Cerebellar cortex (tissue), 1 donor: ENCODE data around the gene DMKN.

Experiments
- DNase-seq: peaks from one replicate; pipeline ENCODE4 v3.0.0-alpha.2; 2015; ENCODE audit warnings: low spot score

DMKN gene

DNA sequence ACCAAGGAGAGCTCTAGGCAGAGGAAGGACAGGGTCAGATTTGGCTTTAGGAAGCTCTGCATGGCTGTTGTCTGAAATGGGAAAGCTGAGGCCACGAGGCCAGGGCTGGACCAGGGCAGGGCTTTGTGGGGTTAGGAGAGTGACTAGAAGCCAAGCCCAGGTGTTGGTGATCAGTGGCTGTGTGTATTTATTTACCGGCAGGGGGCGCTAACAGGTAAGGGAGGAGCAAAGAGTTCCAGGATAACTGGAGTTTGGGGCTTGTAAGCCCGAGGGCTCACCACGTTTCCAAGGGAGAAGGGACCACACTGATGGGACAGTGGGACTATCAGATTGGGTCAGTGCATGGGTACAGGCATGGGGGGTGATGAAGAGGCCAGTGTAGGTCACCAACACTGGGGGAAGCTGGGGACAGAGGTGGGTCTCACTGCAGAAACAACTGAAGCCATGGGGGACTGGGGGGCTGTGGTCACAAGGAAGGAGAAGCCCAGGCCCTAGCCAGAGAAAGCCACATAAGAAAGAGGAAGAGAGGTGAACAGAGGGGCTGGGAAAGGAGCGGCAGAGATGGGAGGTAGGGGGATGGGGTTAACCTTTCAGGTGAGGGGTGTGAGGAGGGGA lies 35.8 kb upstream of the DMKN start:
- DNase-seq, result peak; percentile 88

DNA sequence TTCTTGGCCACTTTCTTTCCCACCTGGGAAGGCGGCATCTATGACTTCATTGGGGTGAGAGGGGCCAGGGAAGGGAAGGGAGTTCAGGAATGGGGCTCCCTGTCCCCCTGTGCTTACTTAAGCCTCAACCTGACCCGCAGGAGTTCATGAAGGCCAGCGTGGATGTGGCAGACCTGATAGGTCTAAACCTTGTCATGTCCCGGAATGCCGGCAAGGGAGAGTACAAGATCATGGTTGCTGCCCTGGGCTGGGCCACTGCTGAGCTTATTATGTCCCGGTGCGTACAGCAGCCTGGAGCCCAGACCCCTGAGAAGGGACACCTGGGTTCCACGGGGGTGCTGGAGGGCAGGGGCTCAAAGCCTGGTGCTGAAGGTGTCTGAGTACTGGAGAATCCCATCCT lies 33.1 kb upstream of the DMKN start:
- no peak for DNase-seq

DNA sequence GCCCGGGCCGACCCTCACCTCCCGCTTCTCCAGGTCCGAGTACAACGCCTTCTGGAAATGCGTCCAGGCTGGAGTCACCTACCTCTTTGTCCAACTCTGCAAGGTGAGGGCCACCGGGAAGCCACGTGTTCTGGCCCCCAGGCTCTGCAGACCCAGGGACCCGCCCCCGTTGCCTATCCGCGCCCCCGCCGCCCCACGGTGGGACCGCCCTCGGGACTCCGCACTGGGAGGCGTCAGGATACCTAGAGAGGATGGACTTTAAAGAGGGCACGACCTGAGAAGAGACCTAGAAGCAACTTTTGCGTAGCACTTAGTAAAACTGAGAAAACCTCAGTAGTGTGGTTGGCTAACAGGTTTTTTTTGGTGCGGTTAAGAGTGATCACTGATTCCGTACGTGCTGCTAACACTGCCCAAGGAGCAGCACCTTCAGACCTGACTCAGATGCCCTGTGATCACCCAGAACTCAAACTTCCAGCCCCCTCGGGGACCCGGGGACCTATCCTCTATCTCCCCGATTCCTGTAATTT lies 32.5 kb upstream of the DMKN start:
- DNase-seq, result no peak

DNA sequence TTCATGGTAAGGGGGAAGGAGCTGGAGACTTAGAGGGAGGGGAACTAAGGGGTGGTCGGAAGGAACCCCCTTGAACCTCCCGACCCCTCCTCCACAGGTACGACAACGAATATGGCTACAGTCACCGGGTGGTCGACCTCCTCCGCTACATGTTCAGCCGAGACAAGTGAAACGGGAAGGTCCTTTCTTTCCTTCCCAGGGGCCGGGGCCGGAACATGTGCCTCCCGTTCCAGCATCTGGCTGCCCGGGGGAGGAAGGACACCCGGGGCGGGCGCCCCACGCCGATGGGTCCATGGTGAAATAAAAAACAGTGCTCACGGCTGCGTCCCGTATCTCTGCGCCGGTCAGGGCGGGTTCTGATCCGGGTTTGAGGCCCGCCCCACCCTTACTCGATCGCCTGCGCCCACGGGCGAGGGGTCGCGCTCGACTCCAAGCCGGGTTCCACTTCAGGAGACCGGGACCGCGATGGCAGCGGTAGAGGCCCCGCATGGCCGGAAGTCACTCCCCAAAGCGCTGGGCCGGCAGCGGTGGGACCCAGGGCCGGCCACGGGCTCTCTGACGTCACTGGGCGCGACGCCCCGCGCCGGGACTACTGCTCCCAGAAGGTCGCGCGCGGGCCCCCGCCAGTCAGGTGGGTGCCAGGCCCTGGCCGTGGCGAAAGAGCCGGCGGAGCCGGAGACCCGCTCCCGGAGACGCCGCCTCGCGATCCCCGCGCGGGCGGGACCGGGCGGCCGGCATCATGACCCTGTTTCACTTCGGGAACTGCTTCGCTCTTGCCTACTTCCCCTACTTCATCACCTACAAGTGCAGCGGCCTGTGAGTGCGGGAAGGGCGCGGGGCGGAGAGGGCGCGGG lies 31.8 kb upstream of the DMKN start, which contains the start of gene TMEM147:
Gene TMEM147, plus strand, starts transcription at position 626 of the 854 bp plus-strand sequence. Its CDS starts 114 bp downstream, at position 740.
- peak; percentile 84 for DNase-seq

DNA sequence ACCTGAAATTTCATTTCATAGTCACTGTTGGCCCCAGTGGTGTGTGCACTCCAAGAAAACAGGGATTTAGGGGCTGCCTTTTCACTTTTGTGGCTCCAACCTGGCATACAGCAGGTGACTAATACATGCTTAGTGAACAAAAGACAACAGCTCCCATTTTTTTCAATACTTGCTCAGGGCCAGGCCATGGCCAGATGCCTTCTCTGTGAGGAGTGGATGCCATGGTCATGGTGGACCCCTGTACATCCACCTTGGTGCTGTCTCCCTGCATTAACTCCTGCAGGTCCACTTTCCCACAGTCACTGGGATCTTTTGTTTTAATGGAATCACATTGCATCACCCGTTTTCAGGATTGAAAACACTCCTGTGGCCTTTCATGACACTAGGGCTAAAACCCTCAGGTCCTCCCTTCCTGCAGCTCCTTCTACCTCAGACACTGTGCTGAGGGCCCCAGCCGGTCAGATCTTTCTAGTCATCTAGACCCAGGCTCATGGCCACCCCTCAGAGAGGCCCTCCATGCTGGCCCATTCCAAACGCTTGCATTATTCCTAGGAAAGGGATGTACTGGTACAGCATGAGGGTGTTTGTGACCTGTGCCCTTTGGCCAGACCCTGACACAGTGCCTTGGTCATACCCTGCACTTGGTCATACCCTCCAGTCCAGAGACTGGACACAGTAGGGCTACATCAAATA lies 30.8 kb upstream of the DMKN start:
- no peak for DNase-seq

DNA sequence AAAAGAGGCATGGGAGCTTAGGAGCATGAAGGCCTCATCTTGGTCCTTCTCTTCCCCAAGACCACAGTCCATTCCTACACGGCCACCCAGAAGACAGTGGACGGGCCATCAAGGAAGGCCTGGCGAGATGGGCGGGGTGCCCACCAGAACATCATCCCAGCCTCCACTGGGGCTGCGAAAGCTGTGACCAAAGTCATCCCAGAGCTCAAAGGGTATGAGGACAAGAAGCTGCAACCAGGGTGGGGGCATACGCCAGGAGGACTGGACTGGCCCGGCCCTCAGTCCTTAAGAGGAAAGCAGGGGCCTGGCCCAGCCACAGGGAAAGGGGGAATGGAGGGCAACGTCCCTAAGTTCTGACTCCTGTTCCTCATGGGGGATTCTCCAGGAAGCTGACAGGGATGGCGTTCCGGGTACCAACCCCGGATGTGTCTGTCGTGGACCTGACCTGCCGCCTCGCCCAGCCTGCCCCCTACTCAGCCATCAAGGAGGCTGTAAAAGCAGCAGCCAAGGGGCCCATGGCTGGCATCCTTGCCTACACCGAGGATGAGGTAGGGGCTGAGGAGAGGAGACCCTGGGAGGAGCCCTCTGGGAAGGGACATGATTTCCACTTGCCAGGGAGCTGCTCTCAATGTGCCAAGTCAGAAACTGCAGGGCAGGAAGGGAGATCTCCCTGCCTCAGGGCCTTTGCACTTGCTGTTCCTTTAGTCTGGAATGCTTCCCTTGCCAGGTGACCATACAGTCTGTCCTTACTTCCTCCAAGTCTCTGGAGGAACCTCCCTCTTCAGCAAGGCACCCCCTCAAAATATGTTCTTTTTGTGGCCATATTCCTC lies 30.0 kb upstream of the DMKN start:
- no peak for DNase-seq

DNA sequence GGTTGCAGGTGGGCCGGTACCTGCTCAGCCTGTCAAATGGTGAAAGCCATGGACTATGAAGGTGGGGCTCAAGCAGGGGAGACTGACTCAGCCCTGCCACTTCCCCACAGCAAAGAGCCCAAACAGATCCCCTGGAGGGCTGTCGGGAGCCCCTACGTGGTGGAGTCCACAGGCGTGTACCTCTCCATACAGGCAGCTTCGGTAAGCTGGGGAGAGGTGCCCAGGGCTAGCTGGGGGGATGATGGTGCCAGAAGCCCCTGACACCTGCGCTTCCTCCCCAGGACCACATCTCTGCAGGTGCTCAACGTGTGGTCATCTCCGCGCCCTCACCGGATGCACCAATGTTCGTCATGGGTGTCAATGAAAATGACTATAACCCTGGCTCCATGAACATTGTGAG lies 28.8 kb upstream of the DMKN start:
- DNase-seq, result no peak

DNA sequence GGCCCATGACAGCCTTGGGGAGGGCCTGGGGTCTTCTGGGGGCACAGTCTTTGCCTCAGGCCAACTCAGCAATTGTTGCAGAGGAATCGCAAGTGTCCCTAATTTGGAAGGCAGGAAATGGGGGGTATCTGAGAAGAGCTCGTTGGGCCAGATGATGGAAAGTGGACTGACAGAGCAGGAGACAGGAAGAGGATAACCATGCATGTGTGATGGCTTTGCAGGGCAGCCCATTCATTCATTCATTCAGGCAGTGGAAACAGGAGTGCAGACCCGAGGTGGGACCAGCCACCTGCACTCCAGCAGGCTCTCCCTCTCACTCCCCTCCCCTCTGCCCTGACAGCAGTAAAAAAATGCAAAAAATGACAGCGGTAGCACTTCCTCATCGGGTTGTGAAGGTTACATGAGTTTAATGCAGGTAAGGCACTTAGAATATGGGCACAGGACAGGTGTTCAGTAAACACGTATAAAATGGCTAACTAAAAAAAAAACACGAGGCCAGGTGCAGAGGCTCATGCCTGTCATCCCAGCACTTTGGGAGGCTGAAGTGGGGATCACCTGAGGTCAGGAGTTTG lies 27.0 kb upstream of the DMKN start:
- no peak for DNase-seq

DNA sequence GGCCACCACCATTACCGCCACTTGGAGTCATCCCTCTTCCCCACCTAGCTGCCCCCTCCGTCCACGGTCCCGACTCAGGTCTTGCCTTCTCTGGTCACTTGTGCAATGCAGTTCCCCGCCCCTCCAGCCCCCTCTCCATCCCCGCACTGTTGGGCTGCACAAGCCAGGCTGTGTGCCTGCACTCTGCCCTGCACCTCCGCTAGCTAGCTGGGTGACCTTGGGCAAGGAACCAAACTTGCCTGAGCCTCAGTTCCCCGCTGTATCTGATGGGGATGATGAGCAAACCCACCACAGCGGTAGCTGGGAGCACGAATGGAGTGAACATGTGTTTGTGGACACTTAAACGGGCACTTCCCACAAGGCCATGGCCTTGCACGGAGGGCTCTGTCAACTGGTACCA lies 26.4 kb upstream of the DMKN start:
- no peak for DNase-seq

DNA sequence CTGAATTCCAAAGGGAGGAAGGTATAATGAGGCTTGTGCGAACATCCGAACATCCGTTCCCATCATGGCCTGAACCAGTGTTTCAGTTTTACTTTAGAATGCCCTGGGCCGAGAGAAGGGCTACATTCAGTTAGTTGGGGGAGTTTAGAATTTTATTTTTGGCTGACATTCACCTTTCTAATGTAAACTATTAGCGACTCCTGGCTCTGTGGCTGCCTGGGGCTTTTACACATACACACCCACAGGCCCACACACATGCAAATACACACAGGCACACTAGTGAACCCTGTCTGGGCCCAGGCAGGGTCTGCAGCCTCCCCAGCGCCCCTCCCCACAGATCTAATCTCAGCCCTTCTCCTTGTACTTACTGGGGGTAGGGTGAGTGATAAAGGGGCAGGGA lies 25.9 kb upstream of the DMKN start:
- DNase-seq, result no peak

DNA sequence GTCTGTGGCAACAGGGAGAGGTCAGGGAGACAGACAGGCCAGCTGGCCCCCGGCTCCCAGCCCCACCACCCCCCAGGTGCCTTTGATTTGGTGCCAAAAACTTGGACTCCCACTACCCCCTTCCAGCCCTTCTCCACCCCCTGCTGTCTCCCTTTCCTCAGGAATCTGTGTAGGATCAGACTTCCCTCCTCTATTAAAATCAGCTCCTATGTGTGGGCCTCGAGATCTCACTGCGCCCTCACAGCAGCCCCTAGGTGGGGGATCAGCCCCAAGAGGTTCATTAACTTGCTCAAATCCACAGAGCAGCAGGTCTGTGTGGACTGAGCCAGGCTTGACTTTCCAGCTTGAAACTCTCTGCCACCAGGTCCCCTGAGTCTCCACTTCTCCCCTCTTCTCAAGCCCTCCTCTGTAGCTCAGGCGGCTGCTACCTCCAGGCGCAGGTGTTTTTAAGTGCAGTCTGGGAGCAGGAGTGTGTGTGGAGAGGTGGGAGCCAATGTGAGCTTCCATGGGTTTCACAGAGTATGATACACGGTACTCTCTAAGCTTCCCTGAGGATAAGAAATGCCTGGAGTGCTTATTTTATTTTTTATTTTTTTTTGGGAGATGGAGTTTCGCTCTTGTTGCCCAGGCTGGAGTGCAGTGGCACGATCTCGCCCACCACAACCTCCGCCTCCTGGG lies 21.5 kb upstream of the DMKN start:
- DNase-seq, result no peak

DNA sequence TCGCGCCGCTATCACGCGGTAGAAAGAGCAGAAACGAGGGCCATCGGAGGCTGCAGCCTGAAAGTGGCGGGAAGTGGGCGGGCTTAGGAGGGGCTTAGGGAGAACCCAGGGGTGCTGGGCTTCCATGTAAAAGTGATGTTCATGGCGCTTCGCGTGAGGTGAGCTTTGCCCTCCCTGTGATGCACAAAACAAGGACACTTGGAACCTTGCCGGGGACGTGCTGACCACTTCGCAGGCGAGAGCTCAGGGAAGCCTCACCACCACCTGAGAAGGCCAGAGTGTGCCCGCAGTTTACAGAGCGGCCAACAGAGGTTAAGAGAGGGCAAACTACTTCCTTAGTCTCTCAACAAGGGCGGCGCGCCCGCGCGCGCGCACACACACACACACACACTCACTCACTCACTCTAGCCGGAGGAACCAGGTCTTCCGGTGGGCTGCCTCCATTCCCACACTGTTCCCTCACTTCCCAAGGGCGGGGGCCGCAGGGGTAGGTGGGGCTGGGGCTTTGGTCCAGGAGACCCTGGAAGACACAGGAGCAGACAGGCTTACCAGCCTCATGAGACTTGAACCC lies 20.5 kb upstream of the DMKN start:
- DNase-seq, result no peak

DNA sequence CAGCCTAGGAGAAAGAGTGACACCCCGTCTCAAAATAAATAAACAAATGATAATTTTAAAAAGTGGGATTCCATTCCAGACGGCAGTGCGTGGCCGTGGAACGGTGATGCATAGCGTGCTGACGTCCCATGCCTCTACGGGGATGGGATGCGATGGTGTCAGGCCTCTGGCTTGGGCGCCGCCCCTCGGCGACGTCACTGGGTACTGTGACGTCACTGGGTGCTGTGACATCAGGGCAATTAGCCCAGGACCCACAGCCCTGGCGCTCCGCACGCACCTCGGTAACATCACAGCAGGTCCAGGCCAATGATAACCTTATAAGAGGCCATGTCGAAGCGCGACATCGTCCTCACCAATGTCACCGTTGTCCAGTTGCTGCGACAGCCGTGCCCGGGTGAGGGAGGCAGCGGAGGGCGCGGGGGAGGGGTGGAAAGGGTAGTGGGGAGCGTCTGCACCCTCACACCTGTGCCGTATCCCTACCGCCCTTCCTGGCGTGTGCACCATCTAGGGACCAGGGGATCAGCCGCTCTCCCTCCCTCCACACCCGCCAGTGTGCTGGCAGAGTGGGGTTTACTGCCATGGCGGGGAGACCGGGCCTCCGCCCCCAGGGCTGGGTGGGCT lies 19.9 kb upstream of the DMKN start, which contains the start of gene GAPDHS:
Gene GAPDHS, plus strand, starts transcription at position 256 of the 621 bp plus-strand sequence. Its CDS starts 72 bp downstream, at position 328.
- DNase-seq, result no peak

DNA sequence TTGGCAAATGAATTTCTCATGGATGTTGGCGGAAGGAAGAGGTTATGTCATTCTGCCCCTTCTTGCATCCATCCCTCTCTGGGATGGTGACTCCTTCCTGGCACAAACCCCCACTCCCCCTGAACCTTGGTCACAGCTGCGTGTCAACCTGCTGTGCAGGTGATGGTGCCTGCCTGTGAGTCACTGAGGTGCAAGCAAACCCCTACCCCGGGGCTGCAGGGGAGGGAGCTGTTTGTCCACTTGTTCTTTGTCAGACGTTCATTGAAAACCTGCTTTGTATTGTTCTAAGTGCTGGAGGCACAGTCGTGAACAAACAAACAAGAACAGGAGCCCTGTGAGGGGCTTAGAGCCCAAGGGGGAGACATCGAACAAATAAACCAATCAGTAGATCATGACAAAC lies 17.8 kb upstream of the DMKN start:
- DNase-seq, result no peak

DNA sequence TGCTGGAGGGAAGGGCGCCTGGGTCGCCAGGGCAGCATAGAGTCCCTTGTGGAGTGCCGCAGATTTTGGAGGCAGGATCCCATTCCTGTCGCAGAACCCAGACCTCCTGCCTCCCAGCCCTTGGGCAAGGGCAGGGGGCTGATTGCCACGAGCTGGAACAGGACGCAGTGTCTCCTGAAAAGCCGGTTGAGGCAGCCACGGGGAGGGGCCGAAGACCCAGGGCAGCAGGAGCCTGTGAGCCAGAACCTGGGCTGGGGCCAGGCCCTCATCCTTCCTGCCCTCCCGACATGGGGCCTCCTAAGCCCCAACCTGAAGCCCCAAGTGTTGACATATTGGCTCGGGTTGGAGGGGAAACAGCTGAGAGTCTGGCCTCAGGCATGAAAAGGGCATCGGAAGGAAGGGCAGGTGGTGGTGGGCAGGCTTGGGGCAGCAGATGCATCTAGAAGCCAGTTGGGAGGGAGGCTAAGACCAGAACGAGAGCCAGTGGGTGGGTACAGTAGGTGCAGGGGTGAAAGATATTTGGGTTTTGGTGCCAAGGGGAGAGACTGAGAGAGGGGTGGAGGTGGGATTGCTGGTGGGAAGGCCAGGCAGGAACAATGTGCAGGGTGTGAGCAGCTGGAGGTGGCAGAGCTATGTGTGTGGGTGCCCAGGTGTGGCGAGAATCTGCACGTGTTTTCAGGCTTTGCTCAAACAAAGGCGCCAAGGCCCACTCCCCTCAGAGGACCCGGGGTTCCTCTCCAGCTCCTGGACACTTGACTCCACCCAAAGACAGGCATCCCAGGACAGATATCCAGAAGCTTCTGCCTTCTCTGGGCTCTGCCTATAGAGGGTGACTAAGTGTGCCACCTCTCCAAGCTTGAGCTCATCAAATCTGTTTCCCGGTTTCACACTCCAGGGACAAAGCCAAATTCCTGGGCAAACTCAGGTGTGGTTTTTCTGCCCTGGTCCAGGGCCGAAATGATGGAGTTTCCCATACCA lies 16.1 kb upstream of the DMKN start:
- no peak for DNase-seq

DNA sequence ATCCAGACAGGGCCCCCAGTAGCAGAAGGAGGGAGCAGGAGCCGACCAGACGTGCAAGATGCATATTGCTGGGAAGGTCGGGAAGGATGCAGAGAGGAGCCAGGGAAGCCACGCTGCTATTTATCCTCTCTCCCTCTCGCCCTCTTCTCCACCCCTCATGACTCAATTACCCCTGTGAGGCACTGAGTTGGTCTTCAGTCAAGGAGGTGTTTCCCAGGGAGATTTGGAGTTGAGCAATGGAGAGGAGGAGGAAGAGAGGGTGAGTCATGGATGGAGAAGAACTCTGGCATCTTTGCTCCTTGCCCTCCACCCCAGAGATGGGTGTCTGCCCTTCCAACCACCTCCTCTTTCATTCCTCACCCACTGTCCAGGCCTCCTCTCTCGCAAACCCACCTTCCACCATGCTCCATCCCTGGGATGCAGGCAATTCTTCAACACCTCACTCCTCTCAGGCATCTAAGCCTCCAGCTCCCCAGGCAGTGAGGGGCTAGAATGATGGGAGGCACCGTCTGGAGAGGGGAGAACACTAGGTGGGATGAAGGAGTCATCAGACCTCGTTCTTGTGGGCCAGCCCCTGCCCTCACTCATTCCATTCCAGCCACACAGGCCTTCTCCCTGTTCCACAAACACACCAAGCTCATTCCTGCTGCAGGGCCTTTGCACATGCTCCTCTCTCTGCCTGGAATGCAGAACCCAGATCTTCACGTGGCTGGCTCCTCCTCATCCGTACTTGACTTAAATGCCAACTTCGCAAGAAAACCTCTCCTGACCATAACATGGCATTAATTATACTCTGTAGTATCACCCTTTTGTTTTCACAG lies 15.0 kb upstream of the DMKN start, which contains the start of gene SBSN:
Gene SBSN, minus strand, starts transcription at position 94 of the 821 bp plus-strand sequence. Its CDS starts 30 bp downstream, at position 64.
- no peak for DNase-seq

DNA sequence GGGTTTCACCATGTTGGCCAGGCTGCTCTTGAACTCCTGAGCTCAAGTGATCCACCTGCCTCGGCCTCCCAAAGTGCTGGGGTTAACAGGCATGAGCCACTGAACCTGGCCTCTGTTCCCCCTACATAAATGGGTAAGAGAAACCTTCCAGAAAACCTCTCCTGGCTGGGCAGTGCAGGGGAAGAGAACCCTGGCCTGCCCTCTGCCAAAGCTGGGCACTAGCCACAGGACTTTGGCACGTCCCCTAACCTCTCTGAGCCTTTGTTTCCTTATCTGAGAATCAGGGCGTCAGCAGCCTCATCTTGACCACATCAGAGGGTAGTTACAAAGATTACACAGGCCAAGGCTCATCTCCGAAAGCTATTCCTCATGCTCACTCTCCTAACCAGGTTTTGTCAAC lies 12.4 kb upstream of the DMKN start:
- no peak for DNase-seq
